GM06990 (cell line): ENCODE measurements around the gene MPC1.
"Not testable (repeated sequence)": the region's sequence is repeated elsewhere in the genome, so short reads cannot be mapped to it uniquely, and the experiment has no call there.

Source experiments
- DNase-seq: peaks from one replicate; pipeline ENCODE4 v3.0.0-alpha.2; 2011; ENCODE audit not compliant: insufficient read length; ENCODE audit errors: extremely low read depth
- H3K27me3 ChIP-seq: replicated peaks from 2 replicates; pipeline ENCODE4 v1.6.0; 2011; ENCODE audit warnings: low read length; ENCODE audit not compliant: control insufficient read depth, insufficient read depth
- H3K36me3 ChIP-seq: 2 replicates; pipeline ENCODE4 v1.5.1; 2011; ENCODE audit warnings: low read length; ENCODE audit not compliant: control insufficient read depth, insufficient read depth
- H3K4me3 ChIP-seq: replicated peaks from 2 replicates; pipeline ENCODE4 v1.5.1; 2011; ENCODE audit warnings: low read depth, mild to moderate bottlenecking, control low read depth, low read length
- TF ChIP-seq, protein P1 (sequence below): IDR thresholded peaks from 2 replicates; pipeline ENCODE4 v1.5.1; 2011; ENCODE audit warnings: low read length, control low read depth, mild to moderate bottlenecking, inconsistent platforms; ENCODE audit not compliant: insufficient read depth, poor library complexity, severe bottlenecking

The MPC1 gene

DNA sequence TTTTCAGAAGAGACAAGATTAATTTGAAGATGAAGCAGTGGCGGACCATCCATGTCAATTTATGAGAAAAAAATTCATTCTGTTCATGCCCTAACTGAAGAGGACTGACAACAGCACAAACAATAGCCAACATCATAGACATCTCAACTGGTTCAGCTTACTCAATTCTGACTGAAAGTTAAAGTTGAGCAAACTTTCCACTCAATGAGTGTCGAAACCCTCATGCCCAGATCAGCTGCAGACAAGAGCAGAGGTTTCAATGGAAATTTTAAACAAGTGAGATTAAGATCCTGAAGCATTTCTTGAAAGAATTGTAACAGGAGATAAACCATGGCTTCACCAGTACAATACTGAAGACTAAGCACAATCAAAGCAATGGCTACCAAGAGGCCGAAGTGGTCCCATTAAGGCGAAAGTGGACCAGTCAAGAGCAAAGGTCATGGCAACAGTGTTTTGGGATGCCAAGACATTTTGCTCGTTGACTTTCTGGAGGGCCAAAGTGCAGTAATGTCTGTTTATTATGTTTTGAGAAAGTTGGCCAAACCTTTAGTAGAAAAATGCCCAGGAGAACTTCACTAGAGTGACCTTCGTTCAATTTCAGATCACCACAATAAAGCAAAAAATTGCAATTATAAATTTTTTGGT lies 34.3 kb downstream of the MPC1 start:
- DNase-seq = no peak
- TF ChIP-seq, protein P1, sequence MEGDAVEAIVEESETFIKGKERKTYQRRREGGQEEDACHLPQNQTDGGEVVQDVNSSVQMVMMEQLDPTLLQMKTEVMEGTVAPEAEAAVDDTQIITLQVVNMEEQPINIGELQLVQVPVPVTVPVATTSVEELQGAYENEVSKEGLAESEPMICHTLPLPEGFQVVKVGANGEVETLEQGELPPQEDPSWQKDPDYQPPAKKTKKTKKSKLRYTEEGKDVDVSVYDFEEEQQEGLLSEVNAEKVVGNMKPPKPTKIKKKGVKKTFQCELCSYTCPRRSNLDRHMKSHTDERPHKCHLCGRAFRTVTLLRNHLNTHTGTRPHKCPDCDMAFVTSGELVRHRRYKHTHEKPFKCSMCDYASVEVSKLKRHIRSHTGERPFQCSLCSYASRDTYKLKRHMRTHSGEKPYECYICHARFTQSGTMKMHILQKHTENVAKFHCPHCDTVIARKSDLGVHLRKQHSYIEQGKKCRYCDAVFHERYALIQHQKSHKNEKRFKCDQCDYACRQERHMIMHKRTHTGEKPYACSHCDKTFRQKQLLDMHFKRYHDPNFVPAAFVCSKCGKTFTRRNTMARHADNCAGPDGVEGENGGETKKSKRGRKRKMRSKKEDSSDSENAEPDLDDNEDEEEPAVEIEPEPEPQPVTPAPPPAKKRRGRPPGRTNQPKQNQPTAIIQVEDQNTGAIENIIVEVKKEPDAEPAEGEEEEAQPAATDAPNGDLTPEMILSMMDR = no peak

DNA sequence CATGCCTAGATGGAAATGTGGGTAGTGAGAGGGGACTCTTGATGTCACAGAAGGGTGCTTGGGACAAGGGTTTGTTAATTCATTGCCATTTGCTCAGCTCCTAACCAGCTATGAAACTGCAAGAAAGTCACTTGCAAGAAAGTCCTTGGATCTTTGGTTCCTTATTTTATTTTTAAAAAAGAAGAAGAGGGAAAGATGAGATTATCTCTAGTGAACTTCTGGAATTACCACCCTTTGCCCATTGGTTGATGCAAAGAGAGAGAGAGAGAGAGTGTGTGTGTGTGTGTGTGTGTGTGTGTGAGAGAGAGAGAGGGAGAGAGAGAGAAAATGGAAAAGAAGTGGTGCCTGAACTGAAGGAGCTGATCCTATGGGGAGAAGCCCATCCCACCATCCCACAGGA lies 35.8 kb downstream of the MPC1 start:
- no peaks in the 10 kb centered on the region for H3K36me3 ChIP-seq
- no peak overlapping the region for H3K4me3 ChIP-seq
- H3K27me3 ChIP-seq = no peaks in the 10 kb centered on the region
- TF ChIP-seq, protein P1 = no peak
- DNase-seq = no peak

More for the DNA sequence above, 34.3 kb downstream of the MPC1 start:
- Histone ChIP-seq H3K4me3 (no peak overlapping the region), H3K36me3 (no peaks in the 10 kb centered on the region), H3K27me3 (no peaks in the 10 kb centered on the region)

DNA sequence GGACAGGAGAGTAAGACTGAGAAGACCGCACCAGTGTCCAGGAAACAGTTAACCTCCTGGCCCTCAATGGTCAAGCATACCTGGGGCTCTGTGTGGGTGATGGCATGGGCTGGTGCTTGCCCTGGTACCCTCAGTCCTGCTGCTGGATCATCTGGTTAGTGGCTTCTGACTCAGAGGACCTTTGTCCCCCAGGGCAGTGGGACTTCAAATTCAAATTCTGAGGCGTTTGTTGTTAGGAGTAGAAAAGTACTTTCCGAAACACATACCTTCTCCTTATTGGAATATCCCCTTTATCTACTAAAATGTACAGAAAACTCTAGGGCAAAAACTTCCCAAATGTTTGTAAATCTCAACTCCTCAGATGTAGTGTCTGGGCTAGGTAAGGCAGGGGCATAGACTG lies 36.3 kb downstream of the MPC1 start:
- Histone ChIP-seq H3K27me3 (no peaks in the 10 kb centered on the region), H3K36me3 (no peaks in the 10 kb centered on the region), H3K4me3 (no peak overlapping the region)
- DNase-seq = no peak
- TF ChIP-seq, protein P1 = no peak

DNA sequence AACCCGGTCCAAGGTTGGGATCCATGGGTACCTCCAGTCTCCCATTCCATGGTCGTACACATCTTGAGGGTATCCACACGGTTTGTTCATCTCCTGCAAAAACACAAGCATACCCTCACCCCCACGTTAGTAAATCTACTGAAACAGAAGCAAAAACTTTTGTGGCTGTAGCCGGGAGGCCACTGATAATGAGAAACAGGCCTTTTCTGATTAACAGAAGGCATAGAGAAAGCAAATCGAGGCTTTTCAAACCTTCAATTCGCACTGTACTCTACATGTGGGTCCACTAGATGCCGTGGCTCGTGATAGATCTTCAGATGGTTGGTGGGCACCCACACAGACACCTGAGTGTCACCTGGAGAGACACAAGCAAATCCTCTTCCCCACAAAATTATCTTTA lies 37.1 kb downstream of the MPC1 start:
- H3K36me3 ChIP-seq, DNase-seq, H3K27me3 ChIP-seq, H3K4me3 ChIP-seq: not testable (repeated sequence)

DNA sequence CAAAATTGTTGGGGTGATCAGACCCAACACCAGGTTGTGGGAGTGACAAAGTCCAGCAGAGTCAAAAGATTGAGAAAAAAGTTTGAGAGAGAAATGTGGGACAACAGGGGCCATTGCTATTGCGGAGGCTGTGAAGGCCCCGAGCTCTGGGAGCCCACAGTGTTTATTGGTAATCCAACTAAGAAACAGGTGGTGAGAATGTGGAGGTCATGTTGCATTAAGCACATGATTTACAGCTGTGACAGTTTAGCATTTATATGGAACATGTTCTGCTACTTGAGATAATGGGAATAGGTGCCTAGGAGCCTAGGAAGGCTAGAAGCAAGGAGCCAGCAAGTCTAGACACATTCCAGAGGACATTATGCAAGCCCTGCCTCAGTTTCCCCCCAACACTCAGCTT lies 37.8 kb downstream of the MPC1 start:
- not testable (repeated sequence) for H3K27me3 ChIP-seq, DNase-seq, H3K36me3 ChIP-seq, H3K4me3 ChIP-seq

DNA sequence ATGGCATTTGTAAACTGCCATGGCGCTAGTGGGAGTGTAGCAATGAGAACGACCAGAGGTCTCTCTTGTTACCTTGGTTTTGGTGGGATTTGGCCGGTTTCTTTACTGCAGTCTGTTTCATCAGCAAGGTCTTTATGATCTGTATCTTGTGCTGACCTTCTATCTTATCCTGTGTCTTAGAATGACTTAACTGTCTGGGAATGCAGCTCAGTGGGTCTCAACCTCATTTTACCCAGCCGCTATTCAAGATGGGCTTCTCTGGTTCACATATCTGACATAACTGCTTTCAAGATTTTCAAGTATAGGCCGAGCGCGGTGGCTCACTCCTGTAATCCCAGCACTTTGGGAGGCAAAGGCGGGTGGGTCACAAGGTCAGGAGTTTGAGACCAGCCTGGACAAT lies 38.5 kb downstream of the MPC1 start:
- Histone ChIP-seq H3K27me3 (no peaks in the 10 kb centered on the region), H3K4me3 (no peak overlapping the region), H3K36me3 (peaks cover 3% of the 10 kb centered on the region; the same call in 1 of the 2 replicates)
- TF ChIP-seq, protein P1 = no peak
- DNase-seq = no peak

DNA sequence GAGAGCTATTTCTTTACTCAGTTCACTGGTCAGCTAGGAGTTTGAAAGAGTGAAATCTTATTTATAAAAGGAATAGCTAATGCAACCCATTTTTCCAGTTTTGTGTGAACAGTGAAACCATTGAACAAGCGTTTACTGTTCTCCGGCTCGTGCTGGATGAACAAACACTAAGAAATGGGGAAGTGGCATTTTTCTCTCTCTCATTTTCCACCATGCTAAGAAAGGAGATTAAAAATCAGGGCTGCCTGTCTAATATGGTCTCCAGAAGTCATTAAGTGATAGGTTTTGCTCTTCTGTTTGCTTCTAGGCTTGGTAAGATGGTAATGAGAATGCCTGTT lies 39.6 kb downstream of the MPC1 start:
- Histone ChIP-seq H3K36me3 (peaks cover 5% of the 10 kb centered on the region; the same call in 1 of the 2 replicates), H3K4me3 (peak overlapping the region; percentile 95), H3K27me3 (no peaks in the 10 kb centered on the region)
- no peak for DNase-seq
- TF ChIP-seq, protein P1 = no peak
